ENCODE measurements around the gene GDI1.

GDI1 gene

DNA sequence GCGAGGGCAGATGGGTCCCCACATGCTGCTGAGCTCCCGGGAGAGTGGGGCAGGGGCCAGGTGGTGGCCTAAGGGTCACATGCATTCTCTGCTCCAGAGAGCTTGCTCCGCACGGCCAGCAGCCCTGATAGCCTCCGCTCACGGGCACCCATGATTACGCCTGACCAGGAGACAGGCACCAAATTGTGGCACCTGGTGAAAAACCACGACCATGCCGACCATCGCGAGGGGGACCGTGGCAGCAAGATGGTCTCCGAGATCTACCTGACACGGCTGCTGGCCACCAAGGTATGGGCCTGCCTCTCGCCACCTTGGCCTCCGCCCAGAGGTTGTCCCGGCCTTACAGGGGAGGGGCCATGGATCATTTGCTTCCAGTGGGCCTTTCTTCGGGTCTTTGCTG is 32.9 kb downstream of the GDI1 start (continued):
- TF ChIP-seq ZNF70 (CRISPR knock-in tag; IDR thresholded peaks at IDR 0.05) (no peak), ARNTL (CRISPR knock-in tag; IDR thresholded peaks at IDR 0.05; ENCODE audit: borderline replicate concordance, low read depth) (no peak), ZNF565 (CRISPR knock-in tag; conservative IDR thresholded peaks at IDR 0.05; ENCODE audit: low read depth) (no peak)

DNA sequence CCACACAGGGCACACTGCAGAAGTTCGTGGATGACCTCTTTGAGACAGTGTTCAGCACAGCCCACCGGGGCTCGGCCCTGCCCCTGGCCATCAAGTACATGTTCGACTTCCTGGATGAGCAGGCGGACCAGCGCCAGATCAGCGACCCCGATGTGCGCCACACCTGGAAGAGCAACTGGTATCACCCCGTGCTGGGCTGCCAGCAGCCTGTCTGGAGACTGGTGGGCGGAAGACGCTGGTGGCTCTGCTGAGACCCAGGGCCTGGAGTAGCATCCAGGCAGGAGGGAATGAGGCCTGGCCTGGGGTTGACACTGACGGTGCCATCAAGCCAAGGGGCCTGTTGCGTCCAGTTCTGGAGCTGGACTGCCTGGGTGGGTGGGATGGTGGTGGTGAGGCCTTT is 33.5 kb downstream of the GDI1 start:
- ATAC-seq = no peak
- TF ChIP-seq ESRRG (CRISPR knock-in tag; IDR thresholded peaks at IDR 0.05) = no peak

DNA sequence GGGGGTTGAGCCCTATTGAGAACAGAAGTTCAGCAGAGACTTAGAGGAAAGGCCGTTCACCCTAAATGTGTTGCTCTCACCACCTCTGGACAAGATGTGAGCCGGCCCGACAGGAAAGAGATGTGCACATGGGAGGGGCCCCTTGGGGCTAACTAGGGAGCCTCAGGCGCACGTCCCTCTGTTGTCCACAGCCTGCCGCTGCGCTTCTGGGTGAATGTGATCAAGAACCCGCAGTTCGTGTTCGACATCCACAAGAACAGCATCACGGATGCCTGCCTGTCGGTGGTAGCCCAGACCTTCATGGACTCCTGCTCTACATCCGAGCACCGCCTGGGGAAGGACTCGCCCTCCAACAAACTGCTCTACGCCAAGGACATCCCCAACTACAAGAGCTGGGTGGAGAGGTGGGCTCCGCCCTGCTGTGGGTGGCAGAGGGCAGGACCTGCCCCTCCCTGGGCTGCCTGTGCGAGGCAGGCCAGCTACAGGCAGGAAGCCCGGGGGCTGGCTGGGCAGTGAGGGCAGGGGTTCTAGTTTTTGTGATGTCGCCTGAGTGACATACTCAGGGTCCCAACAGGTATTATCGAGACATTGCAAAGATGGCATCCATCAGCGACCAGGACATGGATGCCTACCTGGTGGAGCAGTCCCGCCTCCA is 34.1 kb downstream of the GDI1 start:
- ATAC-seq = no peak
- TF ChIP-seq, protein P1, sequence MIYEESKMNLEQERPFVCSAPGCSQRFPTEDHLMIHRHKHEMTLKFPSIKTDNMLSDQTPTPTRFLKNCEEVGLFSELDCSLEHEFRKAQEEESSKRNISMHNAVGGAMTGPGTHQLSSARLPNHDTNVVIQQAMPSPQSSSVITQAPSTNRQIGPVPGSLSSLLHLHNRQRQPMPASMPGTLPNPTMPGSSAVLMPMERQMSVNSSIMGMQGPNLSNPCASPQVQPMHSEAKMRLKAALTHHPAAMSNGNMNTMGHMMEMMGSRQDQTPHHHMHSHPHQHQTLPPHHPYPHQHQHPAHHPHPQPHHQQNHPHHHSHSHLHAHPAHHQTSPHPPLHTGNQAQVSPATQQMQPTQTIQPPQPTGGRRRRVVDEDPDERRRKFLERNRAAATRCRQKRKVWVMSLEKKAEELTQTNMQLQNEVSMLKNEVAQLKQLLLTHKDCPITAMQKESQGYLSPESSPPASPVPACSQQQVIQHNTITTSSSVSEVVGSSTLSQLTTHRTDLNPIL (CRISPR knock-in tag; IDR thresholded peaks at IDR 0.05; ENCODE audit: low read depth) = no peak
- TF ChIP-seq OSR1 (CRISPR knock-in tag; IDR thresholded peaks at IDR 0.05) (no peak), ISL1 (CRISPR knock-in tag; IDR thresholded peaks at IDR 0.05) (no peak), TCF4 (CRISPR knock-in tag; IDR thresholded peaks at IDR 0.05; ENCODE audit: borderline replicate concordance) (no peak), RARB (CRISPR knock-in tag; IDR thresholded peaks at IDR 0.05) (no peak), ZNF8 (CRISPR knock-in tag; IDR thresholded peaks at IDR 0.05) (no peak), ARNTL (CRISPR knock-in tag; IDR thresholded peaks at IDR 0.05; ENCODE audit: borderline replicate concordance, low read depth) (no peak), ZFP3 (CRISPR knock-in tag; IDR thresholded peaks at IDR 0.05) (no peak)
- TF ChIP-seq, protein P2, sequence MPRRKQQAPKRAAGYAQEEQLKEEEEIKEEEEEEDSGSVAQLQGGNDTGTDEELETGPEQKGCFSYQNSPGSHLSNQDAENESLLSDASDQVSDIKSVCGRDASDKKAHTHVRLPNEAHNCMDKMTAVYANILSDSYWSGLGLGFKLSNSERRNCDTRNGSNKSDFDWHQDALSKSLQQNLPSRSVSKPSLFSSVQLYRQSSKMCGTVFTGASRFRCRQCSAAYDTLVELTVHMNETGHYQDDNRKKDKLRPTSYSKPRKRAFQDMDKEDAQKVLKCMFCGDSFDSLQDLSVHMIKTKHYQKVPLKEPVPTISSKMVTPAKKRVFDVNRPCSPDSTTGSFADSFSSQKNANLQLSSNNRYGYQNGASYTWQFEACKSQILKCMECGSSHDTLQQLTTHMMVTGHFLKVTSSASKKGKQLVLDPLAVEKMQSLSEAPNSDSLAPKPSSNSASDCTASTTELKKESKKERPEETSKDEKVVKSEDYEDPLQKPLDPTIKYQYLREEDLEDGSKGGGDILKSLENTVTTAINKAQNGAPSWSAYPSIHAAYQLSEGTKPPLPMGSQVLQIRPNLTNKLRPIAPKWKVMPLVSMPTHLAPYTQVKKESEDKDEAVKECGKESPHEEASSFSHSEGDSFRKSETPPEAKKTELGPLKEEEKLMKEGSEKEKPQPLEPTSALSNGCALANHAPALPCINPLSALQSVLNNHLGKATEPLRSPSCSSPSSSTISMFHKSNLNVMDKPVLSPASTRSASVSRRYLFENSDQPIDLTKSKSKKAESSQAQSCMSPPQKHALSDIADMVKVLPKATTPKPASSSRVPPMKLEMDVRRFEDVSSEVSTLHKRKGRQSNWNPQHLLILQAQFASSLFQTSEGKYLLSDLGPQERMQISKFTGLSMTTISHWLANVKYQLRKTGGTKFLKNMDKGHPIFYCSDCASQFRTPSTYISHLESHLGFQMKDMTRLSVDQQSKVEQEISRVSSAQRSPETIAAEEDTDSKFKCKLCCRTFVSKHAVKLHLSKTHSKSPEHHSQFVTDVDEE (CRISPR knock-in tag; IDR thresholded peaks at IDR 0.05) = no peak

DNA sequence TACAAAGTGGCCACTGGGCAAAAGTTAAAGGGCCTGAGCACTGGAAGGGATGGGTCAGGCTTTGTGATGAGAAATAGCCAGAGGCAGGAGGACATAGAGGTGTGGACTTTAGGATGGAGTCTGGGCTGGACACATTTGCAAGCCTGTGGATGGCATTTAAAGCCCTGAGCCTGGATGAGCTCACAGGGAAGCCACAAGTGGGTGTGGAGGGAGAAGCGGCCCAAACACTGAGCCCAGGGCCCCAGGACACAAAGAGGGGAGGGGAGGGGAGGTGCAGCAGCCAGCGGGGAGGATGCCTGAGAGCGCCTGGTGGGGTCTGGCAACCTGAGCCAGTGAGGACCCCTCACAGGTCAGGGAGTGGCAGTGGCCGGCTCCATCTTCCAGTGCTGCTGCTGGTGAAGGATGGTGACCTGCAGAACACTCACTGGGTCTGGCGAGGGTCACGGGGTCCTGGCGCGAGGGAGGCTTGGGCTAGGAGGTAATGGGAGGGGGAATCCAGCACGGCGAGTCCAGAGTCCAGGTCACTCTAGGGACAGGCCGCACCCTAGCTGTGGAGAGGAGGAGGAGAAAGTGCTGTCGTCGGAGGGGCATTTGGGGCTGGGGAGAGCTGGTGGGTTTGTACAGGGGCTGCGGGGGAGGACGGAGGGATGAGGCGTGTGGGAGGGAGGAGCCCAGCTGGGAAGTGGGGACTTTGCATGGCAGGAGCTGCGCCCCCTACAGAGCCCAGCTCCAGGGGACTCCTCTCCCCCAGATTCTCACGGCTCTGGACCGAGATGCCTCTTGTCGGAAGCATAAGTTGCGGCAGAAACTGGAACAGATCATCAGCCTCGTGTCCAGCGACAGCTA is 35.1 kb downstream of the GDI1 start:
- TF ChIP-seq, protein P1 (CRISPR knock-in tag; IDR thresholded peaks at IDR 0.05; ENCODE audit: low read depth) = no peak
- TF ChIP-seq ZNF70 (CRISPR knock-in tag; IDR thresholded peaks at IDR 0.05) (no peak), ZC3H10 (CRISPR knock-in tag; IDR thresholded peaks at IDR 0.05) (no peak), TCF4 (CRISPR knock-in tag; IDR thresholded peaks at IDR 0.05; ENCODE audit: borderline replicate concordance) (no peak), TOX (CRISPR knock-in tag; IDR thresholded peaks at IDR 0.05; ENCODE audit: borderline replicate concordance) (no peak), ZFP3 (CRISPR knock-in tag; IDR thresholded peaks at IDR 0.05) (no peak), ZNF565 (CRISPR knock-in tag; conservative IDR thresholded peaks at IDR 0.05; ENCODE audit: low read depth) (no peak)
- TF ChIP-seq, protein P3, sequence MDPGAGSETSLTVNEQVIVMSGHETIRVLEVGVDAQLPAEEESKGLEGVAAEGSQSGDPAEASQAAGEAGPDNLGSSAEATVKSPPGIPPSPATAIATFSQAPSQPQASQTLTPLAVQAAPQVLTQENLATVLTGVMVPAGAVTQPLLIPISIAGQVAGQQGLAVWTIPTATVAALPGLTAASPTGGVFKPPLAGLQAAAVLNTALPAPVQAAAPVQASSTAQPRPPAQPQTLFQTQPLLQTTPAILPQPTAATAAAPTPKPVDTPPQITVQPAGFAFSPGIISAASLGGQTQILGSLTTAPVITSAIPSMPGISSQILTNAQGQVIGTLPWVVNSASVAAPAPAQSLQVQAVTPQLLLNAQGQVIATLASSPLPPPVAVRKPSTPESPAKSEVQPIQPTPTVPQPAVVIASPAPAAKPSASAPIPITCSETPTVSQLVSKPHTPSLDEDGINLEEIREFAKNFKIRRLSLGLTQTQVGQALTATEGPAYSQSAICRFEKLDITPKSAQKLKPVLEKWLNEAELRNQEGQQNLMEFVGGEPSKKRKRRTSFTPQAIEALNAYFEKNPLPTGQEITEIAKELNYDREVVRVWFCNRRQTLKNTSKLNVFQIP (CRISPR knock-in tag; IDR thresholded peaks at IDR 0.05; ENCODE audit: borderline replicate concordance, low read depth) = no peak
- no peak for ATAC-seq

Measured in SK-N-SH treated with all-trans-retinoic acid at 6 μM for 48 hours (cell line).